PC-9 (cell line): Measurements from ENCODE around the gene MBIP. TPM values are rescaled to one million over a fixed set of nuclear protein-coding genes. Genes with fewer than 3 reads are reported as not detected.

Experiments
- BruUV-seq: library from RNA; stranded (reverse); fragments of 400-500 nt; replicated peaks from 2 replicates; lab custom pipeline; 2021; lab: Mats Ljungman, UMichigan
- CTCF ChIA-PET: fragments of 300-600 bp; sonication (Branson Sonifier 250); formaldehyde crosslinking; loops from one replicate; lab custom pipeline; 2022; ENCODE audit warnings: antibody characterized with exemption; lab: Charles Lee
- POLR2A ChIA-PET: fragments of 300-600 bp; sonication (Branson Sonifier 250); formaldehyde crosslinking; loops from one replicate; lab custom pipeline; 2022; ENCODE audit warnings: antibody characterized with exemption; ENCODE audit not compliant: unreplicated experiment; lab: Charles Lee
- DNase-seq, 2 experiments: peaks; one replicate each; pipeline versions ENCODE4 v3.0.0 to v3.0.0-alpha.2; 2015 to 2022; ENCODE audit warnings: mixed read lengths in 1 of 2
- H2AFZ ChIP-seq: fragments of 200-600 bp; sonication (generic); 2 replicates; pipeline ENCODE4 v1.8.1; 2017; ENCODE audit warnings: antibody characterized with exemption
- H3F3A ChIP-seq: fragments of 200-600 bp; sonication (generic); 2 replicates; pipeline ENCODE4 v1.8.1; 2017; ENCODE audit warnings: antibody characterized with exemption, mild to moderate bottlenecking, low read depth; ENCODE audit not compliant: insufficient read depth
- H3K27ac ChIP-seq: fragments of 200-600 bp; sonication (generic); 2 replicates; pipeline ENCODE4 v1.6.1; 2016; ENCODE audit warnings: mixed run types
- H3K27me3 ChIP-seq: fragments of 200-600 bp; sonication (generic); 2 replicates; pipeline ENCODE4 v1.6.1; 2016; ENCODE audit warnings: low read depth, mixed run types; ENCODE audit not compliant: insufficient read depth
- H3K36me3 ChIP-seq: fragments of 200-600 bp; sonication (generic); 2 replicates; pipeline ENCODE4 v1.6.1; 2016; ENCODE audit warnings: low read depth, mixed run types
- H3K4me1 ChIP-seq: fragments of 200-600 bp; sonication (generic); replicated peaks from 2 replicates; pipeline ENCODE4 v1.6.1; 2016; ENCODE audit warnings: mixed run types; ENCODE audit not compliant: insufficient read depth
- H3K4me2 ChIP-seq: fragments of 200-600 bp; sonication (generic); 2 replicates; pipeline ENCODE4 v1.6.1; 2017; ENCODE audit warnings: mixed run types
- H3K4me3 ChIP-seq: fragments of 200-600 bp; sonication (generic); 2 replicates; pipeline ENCODE4 v1.6.1; 2016; ENCODE audit warnings: mixed run types
- H3K79me2 ChIP-seq: fragments of 200-600 bp; sonication (generic); 2 replicates; pipeline ENCODE4 v1.6.1; 2017; ENCODE audit warnings: low read depth, mixed run types
- H3K9me2 ChIP-seq: fragments of 200-600 bp; sonication (generic); 2 replicates; pipeline ENCODE4 v1.8.1; 2017; ENCODE audit warnings: mild to moderate bottlenecking; ENCODE audit not compliant: insufficient read depth
- H3K9me3 ChIP-seq: fragments of 200-600 bp; sonication (generic); 2 replicates; pipeline ENCODE4 v1.8.1; 2016; ENCODE audit warnings: low read depth; ENCODE audit not compliant: insufficient read depth
- H4K20me1 ChIP-seq: fragments of 200-600 bp; sonication (generic); 2 replicates; pipeline ENCODE4 v1.8.1; 2017; ENCODE audit not compliant: insufficient read depth
- EZH2 ChIP-seq: fragments of 200-600 bp; sonication (generic); IDR thresholded peaks from 2 replicates; pipeline ENCODE4 v1.8.0; 2017; ENCODE audit warnings: antibody characterized with exemption, low read depth
- intact Hi-C: fragments of 100-400 bp; cut with micrococcal nuclease; formaldehyde crosslinking; loops from one replicate; pipeline ENCODE4 v1.10.0; 2022; ENCODE audit not compliant: unreplicated experiment
- total RNA-seq: library from RNA; stranded (reverse); gene quantifications from 2 replicates; pipeline ENCODE4 v1.2.3, GENCODE V29; 2021
- TF ChIP-seq, protein P1 (sequence below): fragments of 200-600 bp; sonication (generic); conservative IDR thresholded peaks from 2 replicates; pipeline ENCODE4 v1.6.1; 2017; ENCODE audit warnings: mixed run types, antibody characterized with exemption, mild to moderate bottlenecking, moderate library complexity

MBIP gene
- total RNA-seq, 1 experiment from 2014 or later, result 15.2 TPM

DNA sequence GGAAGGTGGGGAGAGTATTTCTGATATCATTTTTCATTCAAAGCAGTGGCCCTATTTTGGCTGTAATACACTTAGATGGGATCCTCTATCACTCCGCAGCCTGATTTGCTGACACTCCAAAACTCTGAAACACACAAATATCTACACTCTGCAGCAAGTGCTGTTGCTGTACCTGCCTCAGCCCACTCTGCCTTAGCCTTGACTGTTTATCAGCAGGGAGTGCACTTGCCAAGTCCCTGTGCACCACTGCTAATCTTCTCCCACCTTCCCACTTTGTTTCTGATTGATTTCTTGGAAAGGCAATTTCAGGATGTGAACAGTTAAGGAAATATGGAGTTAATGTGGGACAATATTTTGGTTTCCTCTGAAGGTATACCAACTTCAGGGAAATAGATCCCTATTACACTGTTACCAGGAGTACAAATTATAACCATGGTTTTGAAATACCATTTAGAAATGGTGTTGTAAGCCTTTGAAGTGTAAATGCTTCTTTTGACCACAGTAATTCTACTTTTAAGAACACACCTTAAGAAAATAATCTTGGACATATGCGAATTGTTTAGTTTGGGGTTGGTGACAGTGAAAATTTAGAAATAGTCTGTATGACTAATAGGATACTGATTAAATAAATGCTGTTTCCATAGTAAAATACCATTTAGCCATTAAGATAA is 59.3 kb downstream of the MBIP start:
- TF ChIP-seq, protein P1, sequence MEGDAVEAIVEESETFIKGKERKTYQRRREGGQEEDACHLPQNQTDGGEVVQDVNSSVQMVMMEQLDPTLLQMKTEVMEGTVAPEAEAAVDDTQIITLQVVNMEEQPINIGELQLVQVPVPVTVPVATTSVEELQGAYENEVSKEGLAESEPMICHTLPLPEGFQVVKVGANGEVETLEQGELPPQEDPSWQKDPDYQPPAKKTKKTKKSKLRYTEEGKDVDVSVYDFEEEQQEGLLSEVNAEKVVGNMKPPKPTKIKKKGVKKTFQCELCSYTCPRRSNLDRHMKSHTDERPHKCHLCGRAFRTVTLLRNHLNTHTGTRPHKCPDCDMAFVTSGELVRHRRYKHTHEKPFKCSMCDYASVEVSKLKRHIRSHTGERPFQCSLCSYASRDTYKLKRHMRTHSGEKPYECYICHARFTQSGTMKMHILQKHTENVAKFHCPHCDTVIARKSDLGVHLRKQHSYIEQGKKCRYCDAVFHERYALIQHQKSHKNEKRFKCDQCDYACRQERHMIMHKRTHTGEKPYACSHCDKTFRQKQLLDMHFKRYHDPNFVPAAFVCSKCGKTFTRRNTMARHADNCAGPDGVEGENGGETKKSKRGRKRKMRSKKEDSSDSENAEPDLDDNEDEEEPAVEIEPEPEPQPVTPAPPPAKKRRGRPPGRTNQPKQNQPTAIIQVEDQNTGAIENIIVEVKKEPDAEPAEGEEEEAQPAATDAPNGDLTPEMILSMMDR, result no peak
- TF ChIP-seq EZH2, result no peak
- Histone ChIP-seq H3K27ac (no peak overlapping the region), H3K79me2 (no peaks in the 10 kb centered on the region), H3K9me3 (no peaks in the 10 kb centered on the region), H3K4me1 (no peaks in the 10 kb centered on the region), H4K20me1 (no peaks in the 10 kb centered on the region), H3K4me3 (no peak overlapping the region), H3K9me2 (no peaks in the 10 kb centered on the region), H3K27me3 (no peaks in the 10 kb centered on the region), H3F3A (no peaks in the 10 kb centered on the region), H3K4me2 (no peak overlapping the region), H2AFZ (no peak overlapping the region), H3K36me3 (no peaks in the 10 kb centered on the region)
- intact Hi-C loops, result no loop called here
- no peak for DNase-seq
- ChIA-PET POLR2A (no interaction called here), CTCF (no interaction called here)
- BruUV-seq, result no TSS peak

DNA sequence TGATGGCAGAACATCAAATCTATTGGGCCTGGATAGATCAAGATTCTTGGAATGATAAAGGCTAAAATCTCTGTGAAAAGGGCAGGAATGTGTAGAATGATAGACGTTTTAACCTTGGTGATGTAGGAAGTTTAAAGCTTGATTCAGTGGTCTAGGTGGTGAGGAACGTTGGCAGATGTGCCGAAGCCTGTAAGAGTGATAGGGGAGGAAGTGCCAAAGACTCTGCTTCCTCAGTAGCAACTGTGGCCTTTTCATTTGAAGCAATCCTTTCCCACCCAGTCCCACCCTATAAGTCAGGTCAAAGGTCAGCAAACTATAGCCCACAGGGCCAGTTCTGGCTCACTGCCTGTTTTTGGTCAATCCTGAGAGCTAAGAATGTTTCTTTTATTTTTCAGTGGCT is 62.2 kb downstream of the MBIP start:
- Histone ChIP-seq H4K20me1 (no peaks in the 10 kb centered on the region), H3K27me3 (no peaks in the 10 kb centered on the region), H3K27ac (no peak overlapping the region), H3K4me1 (no peaks in the 10 kb centered on the region), H2AFZ (no peak overlapping the region), H3K9me2 (no peaks in the 10 kb centered on the region), H3K9me3 (no peaks in the 10 kb centered on the region), H3K79me2 (no peaks in the 10 kb centered on the region), H3F3A (no peaks in the 10 kb centered on the region), H3K4me2 (no peak overlapping the region), H3K36me3 (no peaks in the 10 kb centered on the region), H3K4me3 (no peak overlapping the region)
- TF ChIP-seq, protein P1, result no peak
- TF ChIP-seq EZH2, result no peak
- no peak for DNase-seq
- intact Hi-C loops, result no loop called here
- ChIA-PET CTCF (no interaction called here), POLR2A (no interaction called here)
- BruUV-seq, result no TSS peak

DNA sequence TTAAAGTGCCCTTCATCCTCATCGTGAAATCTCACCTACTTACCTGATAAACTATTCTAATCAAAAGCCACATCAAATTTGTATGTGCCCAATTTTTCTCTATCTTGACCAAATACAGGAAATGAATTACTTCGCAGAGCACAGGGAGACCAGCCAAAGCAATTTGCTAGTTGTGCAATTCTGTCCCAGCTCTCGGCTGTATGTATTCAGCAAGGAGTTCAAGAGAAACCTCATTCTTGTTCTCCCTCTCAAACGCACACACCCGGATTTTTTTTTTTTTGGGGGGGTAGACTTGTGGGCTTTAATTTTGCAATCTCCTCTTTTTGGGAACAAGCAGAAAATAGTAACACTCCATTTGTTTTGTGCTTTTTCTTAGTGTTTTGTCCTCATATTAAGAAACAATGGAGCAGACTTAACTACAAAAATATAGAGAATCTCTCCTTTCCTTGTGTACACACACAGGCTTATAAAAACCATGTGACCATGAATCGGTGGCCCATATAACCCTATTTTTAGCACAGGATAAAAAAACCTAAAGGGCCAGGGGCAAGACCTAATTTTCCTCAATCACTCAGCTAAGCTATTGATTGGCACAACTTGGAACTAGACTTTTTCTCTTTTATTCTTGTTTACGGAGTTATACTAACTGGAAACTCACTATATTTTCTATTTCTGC is 64.2 kb downstream of the MBIP start:
- no TSS peak for BruUV-seq
- H3K79me2 ChIP-seq, result no peaks in the 10 kb centered on the region
- H3K27me3 ChIP-seq, result no peaks in the 10 kb centered on the region
- intact Hi-C loops, result no loop called here
- H3K27ac ChIP-seq, result no peak overlapping the region
- H3K4me2 ChIP-seq, result no peak overlapping the region
- H3K9me2 ChIP-seq, result no peaks in the 10 kb centered on the region
- H3K4me3 ChIP-seq, result no peak overlapping the region
- DNase-seq, result no peak
- H3K4me1 ChIP-seq, result no peaks in the 10 kb centered on the region
- no peaks in the 10 kb centered on the region for H3K36me3 ChIP-seq
- no peak overlapping the region for H2AFZ ChIP-seq
- CTCF ChIA-PET, result no interaction called here
- H3K9me3 ChIP-seq, result no peaks in the 10 kb centered on the region
- POLR2A ChIA-PET, result no interaction called here
- no peaks in the 10 kb centered on the region for H4K20me1 ChIP-seq
- no peak for TF ChIP-seq EZH2
- TF ChIP-seq, protein P1, result no peak
- no peaks in the 10 kb centered on the region for H3F3A ChIP-seq
